ENCODE measurements around the gene ADM5. TPM values are rescaled to one million over a fixed set of nuclear protein-coding genes. Genes with fewer than 3 reads are reported as not detected.

Gene ADM5
- total RNA-seq, 4 donors from 2014 or later = 0.83 to 4.1 (median 2.5) TPM

DNA sequence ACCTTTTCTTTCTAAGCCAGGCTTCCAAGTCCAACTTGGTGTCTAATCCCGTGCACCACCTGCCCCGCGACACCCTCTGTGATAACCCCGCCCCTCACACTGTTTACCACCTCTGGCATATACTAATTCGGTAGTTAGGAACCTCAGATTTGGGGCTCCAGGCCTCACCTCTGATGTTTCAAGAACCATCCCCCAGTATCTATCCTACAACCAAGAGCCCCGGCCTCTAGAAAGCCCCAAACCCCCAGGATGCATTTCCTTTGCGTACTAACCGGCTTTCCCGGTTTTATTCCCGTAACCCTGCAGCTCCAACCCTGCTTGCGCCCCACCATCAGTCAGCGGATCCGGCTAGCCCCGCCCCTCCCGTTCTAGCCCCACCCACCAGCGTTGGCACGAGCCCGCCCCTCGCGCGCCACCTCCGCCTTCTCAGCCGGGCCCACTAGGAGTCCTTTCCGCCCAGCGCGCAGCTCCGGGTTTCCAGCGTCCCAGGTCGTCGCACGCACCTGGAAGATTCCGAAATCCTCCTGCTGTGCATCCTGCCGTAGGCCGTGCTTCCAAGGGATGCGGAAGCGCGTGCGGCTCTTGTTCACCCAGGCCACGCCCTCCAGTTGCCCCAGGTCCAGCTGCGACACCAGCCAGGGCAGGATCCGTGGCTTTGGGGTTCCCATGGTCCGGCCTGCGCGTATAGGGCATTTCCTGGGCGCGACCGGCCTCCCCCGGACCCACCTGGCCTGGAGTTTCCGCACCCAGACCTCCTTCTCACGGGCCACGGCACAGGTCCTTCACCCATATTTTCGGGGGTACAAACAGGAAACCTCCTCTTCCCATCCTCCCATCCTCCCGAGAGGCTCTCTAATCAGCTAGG, 25.0 kb upstream of the ADM5 start:
- H3K9me3 ChIP-seq = no peaks in the 10 kb centered on the region
- peak overlapping the region; percentile 86 to 91 (median 89) for H3K27ac ChIP-seq (replicated peaks in 1 of 4)
- TF ChIP-seq POLR2AphosphoS5 (IDR thresholded peaks at IDR 0.05) = peak; percentile 81 to 92
- no peak for TF ChIP-seq EP300 (IDR thresholded peaks at IDR 0.05)
- TF ChIP-seq, protein P1, sequence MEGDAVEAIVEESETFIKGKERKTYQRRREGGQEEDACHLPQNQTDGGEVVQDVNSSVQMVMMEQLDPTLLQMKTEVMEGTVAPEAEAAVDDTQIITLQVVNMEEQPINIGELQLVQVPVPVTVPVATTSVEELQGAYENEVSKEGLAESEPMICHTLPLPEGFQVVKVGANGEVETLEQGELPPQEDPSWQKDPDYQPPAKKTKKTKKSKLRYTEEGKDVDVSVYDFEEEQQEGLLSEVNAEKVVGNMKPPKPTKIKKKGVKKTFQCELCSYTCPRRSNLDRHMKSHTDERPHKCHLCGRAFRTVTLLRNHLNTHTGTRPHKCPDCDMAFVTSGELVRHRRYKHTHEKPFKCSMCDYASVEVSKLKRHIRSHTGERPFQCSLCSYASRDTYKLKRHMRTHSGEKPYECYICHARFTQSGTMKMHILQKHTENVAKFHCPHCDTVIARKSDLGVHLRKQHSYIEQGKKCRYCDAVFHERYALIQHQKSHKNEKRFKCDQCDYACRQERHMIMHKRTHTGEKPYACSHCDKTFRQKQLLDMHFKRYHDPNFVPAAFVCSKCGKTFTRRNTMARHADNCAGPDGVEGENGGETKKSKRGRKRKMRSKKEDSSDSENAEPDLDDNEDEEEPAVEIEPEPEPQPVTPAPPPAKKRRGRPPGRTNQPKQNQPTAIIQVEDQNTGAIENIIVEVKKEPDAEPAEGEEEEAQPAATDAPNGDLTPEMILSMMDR (IDR thresholded peaks at IDR 0.05) = peak in 2 of 3 experiments; percentile 11 to 48
- under 1% methylated on average over 35 of the region's 53 CpGs for WGBS
- H3K27me3 ChIP-seq = no peaks in the 10 kb centered on the region
- H3K36me3 ChIP-seq = peaks cover 21 to 52% (median 37%) of the 10 kb centered on the region in 4 donors
- peak; percentile 97 for DNase-seq (ENCODE audit: extremely low spot score)
- peak overlapping the region; percentile 59 to 71 (median 68) for H3K4me3 ChIP-seq
- intact Hi-C loops (cut with DNase I) = loop anchor here (2.0 kb wide), 1 partner anchor 22 kb away; the partner anchor contains the start of gene SCAF1
- peaks cover 18 to 37% (median 26%) of the 10 kb centered on the region in 4 donors for H3K4me1 ChIP-seq

DNA sequence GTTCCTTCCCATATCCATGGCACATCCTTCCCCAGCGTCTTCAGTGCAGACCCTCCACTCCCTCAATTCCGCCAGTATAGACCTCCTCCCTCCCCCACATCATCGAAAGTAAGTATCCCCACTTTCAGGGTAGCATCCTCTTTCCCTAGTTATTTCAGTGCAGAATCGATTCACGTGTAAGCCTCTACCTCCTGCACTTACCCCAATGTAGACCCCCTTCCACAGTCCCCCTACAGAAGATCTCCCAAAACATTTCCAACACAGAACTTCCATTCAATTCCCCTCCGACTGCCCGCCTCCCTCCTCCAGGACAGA, 24.4 kb upstream of the ADM5 start:
- intact Hi-C loops (cut with DNase I) = loop anchor here (2.0 kb wide), 1 partner anchor 22 kb away; the partner anchor contains the start of gene SCAF1
- peaks cover 18 to 37% (median 26%) of the 10 kb centered on the region in 4 donors for H3K4me1 ChIP-seq
- peaks cover 16 to 52% (median 33%) of the 10 kb centered on the region in 4 donors for H3K36me3 ChIP-seq
- peak overlapping the region; percentile 86 to 91 (median 89) for H3K27ac ChIP-seq (replicated peaks in 1 of 4)
- H3K4me3 ChIP-seq = peak overlapping the region; percentile 59 to 71 (median 68)
- no peak for DNase-seq (ENCODE audit: extremely low spot score)
- no peaks in the 10 kb centered on the region for H3K9me3 ChIP-seq
- H3K27me3 ChIP-seq = no peaks in the 10 kb centered on the region
- WGBS = 0% methylated on average over 7 of the region's 7 CpGs
- no peak for TF ChIP-seq POLR2AphosphoS5 (IDR thresholded peaks at IDR 0.05)
- TF ChIP-seq, protein P1 (IDR thresholded peaks at IDR 0.05) = no peak
- no peak for TF ChIP-seq EP300 (IDR thresholded peaks at IDR 0.05)
- TF ChIP-seq POLR2A (IDR thresholded peaks at IDR 0.05; ENCODE audit: low read depth) = no peak

DNA sequence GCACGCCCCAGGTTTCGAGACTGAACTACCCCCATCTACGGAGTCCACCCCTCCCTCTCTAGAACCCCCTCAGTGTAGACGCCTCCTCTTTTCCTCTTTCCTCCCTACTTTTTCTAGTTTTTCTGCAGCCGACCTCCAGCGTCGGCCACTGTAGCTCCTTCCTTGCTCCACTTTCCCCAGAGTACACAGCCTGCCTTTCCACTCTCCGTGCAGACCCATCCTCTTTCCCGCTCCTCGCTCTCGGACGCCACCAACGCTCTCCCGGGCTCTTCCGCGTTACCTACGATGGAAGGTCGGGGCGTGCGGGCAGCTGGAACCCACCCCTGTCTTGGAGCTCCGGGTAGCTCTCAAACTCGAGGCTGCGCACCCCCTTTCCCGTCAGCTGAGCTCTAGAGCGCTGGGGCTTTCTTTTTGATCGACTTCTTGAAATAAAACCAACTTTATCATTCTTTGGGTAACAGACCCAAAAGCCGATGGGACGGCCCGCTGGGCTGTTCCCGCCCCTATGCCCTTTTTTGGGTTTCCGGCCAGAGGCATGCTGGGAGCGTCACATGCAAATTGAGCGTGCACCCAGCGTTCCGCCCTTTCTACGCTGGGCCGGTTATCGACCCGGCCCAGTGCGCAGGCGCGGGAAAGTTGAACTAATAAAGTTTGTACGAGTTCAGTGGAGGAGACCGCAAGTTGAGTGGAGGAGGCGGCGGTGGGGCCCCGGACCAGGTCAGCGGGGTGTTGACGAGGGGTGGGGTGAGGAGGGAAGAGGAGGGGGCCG, 23.9 kb upstream of the ADM5 start, which contains the start of the genes BCL2L12 and IRF3:
TSS of gene BCL2L12 (plus strand) at position 583 of the 769 bp plus-strand sequence. CDS start 760 bp downstream, outside the sequence.
TSS of gene IRF3 (minus strand) at position 507 of the 769 bp plus-strand sequence. CDS start 1,019 bp downstream, outside the sequence.
- intact Hi-C loops (cut with DNase I) = loop anchor here (2.0 kb wide), 1 partner anchor 23 kb away; the partner anchor contains the start of gene SCAF1
- Histone ChIP-seq H3K4me3 (peak within 1 kb of the TSS; percentile 59 to 71 (median 68)), H3K27me3 (no peaks in the 10 kb centered on the region), H3K27ac (replicated peaks in 1 of 4) (peak within 1 kb of the TSS; percentile 86 to 91 (median 89)), H3K9me3 (no peaks in the 10 kb centered on the region), H3K36me3 (peaks cover 10 to 52% (median 32%) of the 10 kb centered on the region in 4 donors), H3K4me1 (peaks cover 18 to 37% (median 26%) of the 10 kb centered on the region in 4 donors)
- under 1% methylated on average over 26 of the region's 50 CpGs for WGBS
- DNase-seq (ENCODE audit: extremely low spot score) = peak; percentile 99
- TF ChIP-seq EP300 (IDR thresholded peaks at IDR 0.05) (no peak), POLR2A (IDR thresholded peaks at IDR 0.05; ENCODE audit: low read depth) (peak; percentile 65), POLR2AphosphoS5 (IDR thresholded peaks at IDR 0.05) (peak; percentile 89 to 97)
- TF ChIP-seq, protein P1 (IDR thresholded peaks at IDR 0.05) = peak in 1 of 3 experiments; percentile 41

DNA sequence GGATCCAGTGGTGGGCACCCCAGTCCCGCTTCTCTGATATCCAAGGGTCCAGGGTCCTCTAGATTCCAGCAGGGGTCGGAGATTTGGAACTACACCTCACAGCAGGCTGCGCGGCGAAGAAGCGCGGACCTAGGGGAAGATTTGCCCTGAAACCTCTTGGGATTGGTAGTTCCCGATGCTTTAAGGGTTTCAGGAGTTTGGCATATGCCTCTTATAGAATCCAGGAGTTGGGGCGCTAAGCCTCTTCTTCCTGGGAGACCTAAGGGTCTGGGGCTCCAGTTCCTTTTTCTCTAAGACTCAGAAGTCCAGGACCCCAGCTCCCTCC, 23.3 kb upstream of the ADM5 start:
- peak overlapping the region; percentile 86 to 91 (median 89) for H3K27ac ChIP-seq (replicated peaks in 1 of 4)
- 0% methylated on average over 1 of the region's 9 CpGs for WGBS
- peaks cover 8 to 50% (median 30%) of the 10 kb centered on the region in 4 donors for H3K36me3 ChIP-seq
- H3K9me3 ChIP-seq = no peaks in the 10 kb centered on the region
- intact Hi-C loops (cut with DNase I) = no loop called here
- no peaks in the 10 kb centered on the region for H3K27me3 ChIP-seq
- H3K4me3 ChIP-seq = peak overlapping the region; percentile 59 to 71 (median 68)
- DNase-seq (ENCODE audit: extremely low spot score) = no peak
- TF ChIP-seq POLR2AphosphoS5 (IDR thresholded peaks at IDR 0.05) (no peak), POLR2A (IDR thresholded peaks at IDR 0.05; ENCODE audit: low read depth) (no peak)
- H3K4me1 ChIP-seq = peaks cover 18 to 37% (median 26%) of the 10 kb centered on the region in 4 donors
